Astrocyte (in vitro differentiated cells and primary cell): Measurements from ENCODE around the gene TUBG1. TPM values are rescaled to one million over a fixed set of nuclear protein-coding genes. Genes with fewer than 3 reads are reported as not detected.
"Not testable (repeated sequence)": the region's sequence is repeated elsewhere in the genome, so short reads cannot be mapped to it uniquely, and the experiment has no call there.

Source experiments
- DNase-seq: peaks from one replicate; pipeline ENCODE4 v3.0.0-alpha.2; 2010; ENCODE audit warnings: low read depth
- FAIRE-seq: peaks from 2 replicates; lab custom pipeline; 2011; peaks lifted over from hg19 to GRCh38; lab: Jason Lieb, UNC
- H2AFZ ChIP-seq: 2 replicates; pipeline ENCODE4 v1.6.0; 2012; ENCODE audit warnings: low read depth, low read length, inconsistent platforms
- H3K27ac ChIP-seq: 2 replicates; pipeline ENCODE4 v1.5.1; 2011; ENCODE audit warnings: low read depth, low read length, inconsistent platforms
- H3K27me3 ChIP-seq: 2 replicates; pipeline ENCODE4 v1.6.0; 2011; ENCODE audit warnings: low read length, inconsistent platforms; ENCODE audit not compliant: insufficient read depth
- H3K36me3 ChIP-seq: 2 replicates; pipeline ENCODE4 v1.5.1; 2011; ENCODE audit warnings: low read length, inconsistent platforms; ENCODE audit not compliant: insufficient read depth
- H3K4me1 ChIP-seq: 2 replicates; pipeline ENCODE4 v1.5.1; 2011; ENCODE audit warnings: low read length, inconsistent platforms; ENCODE audit not compliant: insufficient read depth
- H3K4me2 ChIP-seq: 2 replicates; pipeline ENCODE4 v1.6.0; 2012; ENCODE audit warnings: low read length, inconsistent platforms
- H3K4me3 ChIP-seq: 2 replicates; pipeline ENCODE4 v1.5.1; 2011; ENCODE audit warnings: low read depth, mild to moderate bottlenecking, low read length, inconsistent platforms; ENCODE audit not compliant: insufficient read depth
- H3K79me2 ChIP-seq: 2 replicates; pipeline ENCODE4 v1.6.0; 2012; ENCODE audit warnings: mild to moderate bottlenecking, low read length, inconsistent platforms; ENCODE audit not compliant: insufficient read depth
- H3K9ac ChIP-seq: 2 replicates; pipeline ENCODE4 v1.6.0; 2012; ENCODE audit warnings: mild to moderate bottlenecking, low read length, inconsistent platforms
- H3K9me3 ChIP-seq: 2 replicates; pipeline ENCODE4 v1.5.1; 2012; ENCODE audit warnings: low read depth, mild to moderate bottlenecking, low read length, inconsistent platforms; ENCODE audit not compliant: insufficient read depth
- H4K20me1 ChIP-seq: 2 replicates; pipeline ENCODE4 v1.6.0; 2012; ENCODE audit warnings: low read length, inconsistent platforms; ENCODE audit not compliant: insufficient read depth
- H3K27ac Mint-ChIP-seq: one replicate; pipeline ENCODE4 v1.8.0; 2021; ENCODE audit warnings: mild to moderate bottlenecking, mixed read lengths; ENCODE audit not compliant: unreplicated experiment
- H3K27me3 Mint-ChIP-seq: one replicate; pipeline ENCODE4 v1.8.0; 2021; ENCODE audit warnings: low read depth, mixed read lengths; ENCODE audit not compliant: unreplicated experiment
- H3K36me3 Mint-ChIP-seq: one replicate; pipeline ENCODE4 v1.8.0; 2021; ENCODE audit warnings: low read depth, mixed read lengths; ENCODE audit not compliant: unreplicated experiment
- H3K4me1 Mint-ChIP-seq: one replicate; pipeline ENCODE4 v1.8.0; 2021; ENCODE audit warnings: low read depth, mixed read lengths; ENCODE audit not compliant: unreplicated experiment
- H3K4me3 Mint-ChIP-seq: one replicate; pipeline ENCODE4 v1.8.0; 2021; ENCODE audit warnings: mild to moderate bottlenecking, moderate library complexity, mixed read lengths; ENCODE audit not compliant: unreplicated experiment
- H3K9me3 Mint-ChIP-seq: one replicate; pipeline ENCODE4 v1.8.0; 2021; ENCODE audit warnings: mild to moderate bottlenecking, mixed read lengths; ENCODE audit not compliant: unreplicated experiment
- EZH2 ChIP-seq: IDR thresholded peaks from 2 replicates; pipeline ENCODE4 v1.6.1; 2012; ENCODE audit warnings: mild to moderate bottlenecking, low read length, inconsistent platforms; ENCODE audit not compliant: insufficient read depth
- total RNA-seq: library from RNA; stranded (reverse); gene quantifications from 2 replicates; pipeline ENCODE4 v1.2.1, GENCODE V29; 2021
- TF ChIP-seq, protein P1 (sequence below): IDR thresholded peaks from 2 replicates; pipeline ENCODE4 v1.5.1; 2011; ENCODE audit warnings: low read depth, mild to moderate bottlenecking, inconsistent platforms, low read length, moderate library complexity; ENCODE audit not compliant: insufficient read depth

Gene TUBG1
- total RNA-seq, 1 donor from 2014 or later, result 47.2 TPM

- H3K27ac Mint-ChIP-seq, result no peak overlapping the region
- H3K9me3 Mint-ChIP-seq, result no peaks in the 10 kb centered on the region
- no peak for FAIRE-seq
- Histone ChIP-seq H3K9ac (no peak overlapping the region), H2AFZ (no peak overlapping the region), H3K27me3 (no peaks in the 10 kb centered on the region), H3K79me2 (no peaks in the 10 kb centered on the region), H3K4me2 (no peak overlapping the region), H3K36me3 (peaks cover 14% of the 10 kb centered on the region), H3K9me3 (no peaks in the 10 kb centered on the region), H3K27ac (no peak overlapping the region), H3K4me3 (no peak overlapping the region), H4K20me1 (no peaks in the 10 kb centered on the region), H3K4me1 (no peaks in the 10 kb centered on the region)
- TF ChIP-seq EZH2, result no peak
- TF ChIP-seq, protein P1, sequence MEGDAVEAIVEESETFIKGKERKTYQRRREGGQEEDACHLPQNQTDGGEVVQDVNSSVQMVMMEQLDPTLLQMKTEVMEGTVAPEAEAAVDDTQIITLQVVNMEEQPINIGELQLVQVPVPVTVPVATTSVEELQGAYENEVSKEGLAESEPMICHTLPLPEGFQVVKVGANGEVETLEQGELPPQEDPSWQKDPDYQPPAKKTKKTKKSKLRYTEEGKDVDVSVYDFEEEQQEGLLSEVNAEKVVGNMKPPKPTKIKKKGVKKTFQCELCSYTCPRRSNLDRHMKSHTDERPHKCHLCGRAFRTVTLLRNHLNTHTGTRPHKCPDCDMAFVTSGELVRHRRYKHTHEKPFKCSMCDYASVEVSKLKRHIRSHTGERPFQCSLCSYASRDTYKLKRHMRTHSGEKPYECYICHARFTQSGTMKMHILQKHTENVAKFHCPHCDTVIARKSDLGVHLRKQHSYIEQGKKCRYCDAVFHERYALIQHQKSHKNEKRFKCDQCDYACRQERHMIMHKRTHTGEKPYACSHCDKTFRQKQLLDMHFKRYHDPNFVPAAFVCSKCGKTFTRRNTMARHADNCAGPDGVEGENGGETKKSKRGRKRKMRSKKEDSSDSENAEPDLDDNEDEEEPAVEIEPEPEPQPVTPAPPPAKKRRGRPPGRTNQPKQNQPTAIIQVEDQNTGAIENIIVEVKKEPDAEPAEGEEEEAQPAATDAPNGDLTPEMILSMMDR, result no peak
- H3K36me3 Mint-ChIP-seq, result peaks cover 16% of the 10 kb centered on the region
- H3K4me1 Mint-ChIP-seq, result no peaks in the 10 kb centered on the region
- DNase-seq, result no peak
- H3K27me3 Mint-ChIP-seq, result peaks cover 7% of the 10 kb centered on the region
- no peak overlapping the region for H3K4me3 Mint-ChIP-seq
Measured at GRCh38 chr17:42618442-42619150, 9.1 kb downstream of the TUBG1 start.

- not testable (repeated sequence) for DNase-seq, H3K9me3 ChIP-seq, H3K4me2 ChIP-seq, H3K36me3 Mint-ChIP-seq, H3K27me3 Mint-ChIP-seq, H3K27me3 ChIP-seq, FAIRE-seq, H3K4me1 Mint-ChIP-seq, H3K36me3 ChIP-seq, H3K4me3 ChIP-seq, H3K27ac Mint-ChIP-seq, H4K20me1 ChIP-seq, H3K9me3 Mint-ChIP-seq, H3K27ac ChIP-seq, H3K79me2 ChIP-seq, H3K4me1 ChIP-seq, H2AFZ ChIP-seq, H3K4me3 Mint-ChIP-seq, H3K9ac ChIP-seq
Measured at GRCh38 chr17:42621987-42622386, 12.5 kb downstream of the TUBG1 start.

DNA sequence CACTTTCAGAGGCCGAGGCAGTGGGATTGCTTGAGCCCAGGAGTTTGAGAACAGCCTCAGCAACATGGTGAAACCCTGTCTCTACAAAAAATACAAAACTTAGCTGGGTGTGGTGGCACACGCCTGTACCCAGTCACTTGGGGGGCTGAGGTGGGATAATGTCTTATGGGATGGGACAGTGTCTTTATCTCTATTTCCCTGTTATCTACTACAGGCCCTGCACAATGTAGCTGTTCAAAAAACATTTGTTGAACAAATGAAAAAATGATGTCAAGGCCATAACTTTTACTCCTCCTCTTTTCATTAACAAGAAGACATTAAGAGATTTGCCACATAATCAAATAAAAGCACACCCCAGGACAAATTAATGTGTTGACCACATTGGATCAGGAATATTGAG is 13.8 kb downstream of the TUBG1 start:
- Mint-ChIP-seq H3K27ac (no peak overlapping the region), H3K4me1 (no peaks in the 10 kb centered on the region), H3K27me3 (peaks cover 9% of the 10 kb centered on the region), H3K36me3 (no peaks in the 10 kb centered on the region), H3K9me3 (no peaks in the 10 kb centered on the region), H3K4me3 (no peak overlapping the region)
- DNase-seq, result no peak
- H3K79me2 ChIP-seq, result no peaks in the 10 kb centered on the region
- no peak overlapping the region for H3K4me2 ChIP-seq
- H3K9me3 ChIP-seq, result no peaks in the 10 kb centered on the region
- FAIRE-seq, result no peak
- no peaks in the 10 kb centered on the region for H4K20me1 ChIP-seq
- TF ChIP-seq, protein P1, result no peak
- no peaks in the 10 kb centered on the region for H3K4me1 ChIP-seq
- no peak overlapping the region for H3K9ac ChIP-seq
- no peak overlapping the region for H3K4me3 ChIP-seq
- no peak overlapping the region for H2AFZ ChIP-seq
- no peaks in the 10 kb centered on the region for H3K27me3 ChIP-seq
- no peaks in the 10 kb centered on the region for H3K36me3 ChIP-seq
- H3K27ac ChIP-seq, result no peak overlapping the region
